ENCODE data around the gene GAS2L2.

GAS2L2 gene

GRCh38 chr17:35731239-35731916 lies 21.7 kb downstream of the GAS2L2 start, which contains the start of gene RASL10B:
Gene RASL10B (plus strand): TSS chr17:35731639. CDS start chr17:35735185, 3,546 bp downstream.
- no peak within 1 kb of the TSS for H3K27ac ChIP-seq (ENCODE audit: low read depth in 2 of 2, low read length in 2 of 2)

GRCh38 chr17:35730400-35731005 lies 22.5 kb downstream of the GAS2L2 start:
- peaks cover 0 to 2% of the 10 kb centered on the region in 2 donors for H3K27me3 ChIP-seq (ENCODE audit: control insufficient read depth in 2 of 2, insufficient read depth in 2 of 2, low read length in 2 of 2)
- no peak overlapping the region for H3K27ac ChIP-seq (ENCODE audit: low read depth in 2 of 2, low read length in 2 of 2)
- H3K4me1 ChIP-seq (ENCODE audit: control insufficient read depth in 2 of 2, insufficient read depth in 2 of 2, low read length in 2 of 2) = peaks cover 5 to 6% of the 10 kb centered on the region in 2 donors
- no peak overlapping the region for H3K4me3 ChIP-seq (ENCODE audit: low read length in 2 of 2)
- peaks cover 4 to 10% of the 10 kb centered on the region in 2 donors for H3K36me3 ChIP-seq (ENCODE audit: control insufficient read depth in 2 of 2, insufficient read depth in 2 of 2, low read length in 2 of 2)
- H3K9me3 ChIP-seq (ENCODE audit: control insufficient read depth in 2 of 2, low read length in 2 of 2) = no peaks in the 10 kb centered on the region
- no peak overlapping the region for H3K9ac ChIP-seq (ENCODE audit: low read depth in 1 of 2, low read length in 2 of 2)

More at GRCh38 chr17:35731239-35731916, 21.7 kb downstream of the GAS2L2 start, which contains the start of gene RASL10B:
- H3K9me3 ChIP-seq (ENCODE audit: control insufficient read depth in 2 of 2, low read length in 2 of 2) = no peaks in the 10 kb centered on the region
- peaks cover 0 to 2% of the 10 kb centered on the region in 2 donors for H3K27me3 ChIP-seq (ENCODE audit: control insufficient read depth in 2 of 2, insufficient read depth in 2 of 2, low read length in 2 of 2)
- peaks cover 5 to 6% of the 10 kb centered on the region in 2 donors for H3K4me1 ChIP-seq (ENCODE audit: control insufficient read depth in 2 of 2, insufficient read depth in 2 of 2, low read length in 2 of 2)
- H3K9ac ChIP-seq (ENCODE audit: low read depth in 1 of 2, low read length in 2 of 2) = peak within 1 kb of the TSS in 1 of 2 donors; percentile 20
- H3K36me3 ChIP-seq (ENCODE audit: control insufficient read depth in 2 of 2, insufficient read depth in 2 of 2, low read length in 2 of 2) = peaks cover 0 to 5% of the 10 kb centered on the region in 2 donors
- peak within 1 kb of the TSS; percentile 41 to 57 for H3K4me3 ChIP-seq (ENCODE audit: low read length in 2 of 2)

- Histone ChIP-seq H3K36me3 (ENCODE audit: control insufficient read depth in 2 of 2, insufficient read depth in 2 of 2, low read length in 2 of 2) (peaks cover 15 to 20% of the 10 kb centered on the region in 2 donors), H3K4me3 (ENCODE audit: low read length in 2 of 2) (no peak overlapping the region), H3K9ac (ENCODE audit: low read depth in 1 of 2, low read length in 2 of 2) (no peak overlapping the region), H3K4me1 (ENCODE audit: control insufficient read depth in 2 of 2, insufficient read depth in 2 of 2, low read length in 2 of 2) (peaks cover 5 to 6% of the 10 kb centered on the region in 2 donors), H3K27ac (ENCODE audit: low read depth in 2 of 2, low read length in 2 of 2) (no peak overlapping the region), H3K9me3 (ENCODE audit: control insufficient read depth in 2 of 2, low read length in 2 of 2) (no peaks in the 10 kb centered on the region), H3K27me3 (ENCODE audit: control insufficient read depth in 2 of 2, insufficient read depth in 2 of 2, low read length in 2 of 2) (peaks cover 0 to 2% of the 10 kb centered on the region in 2 donors)
These were observed 23.6 kb downstream of the GAS2L2 start for GRCh38 chr17:35729405-35729833.

- no peak overlapping the region for H3K4me3 ChIP-seq (ENCODE audit: low read length in 2 of 2)
- peaks cover 5 to 6% of the 10 kb centered on the region in 2 donors for H3K4me1 ChIP-seq (ENCODE audit: control insufficient read depth in 2 of 2, insufficient read depth in 2 of 2, low read length in 2 of 2)
- no peaks in the 10 kb centered on the region for H3K9me3 ChIP-seq (ENCODE audit: control insufficient read depth in 2 of 2, low read length in 2 of 2)
- peaks cover 0 to 2% of the 10 kb centered on the region in 2 donors for H3K27me3 ChIP-seq (ENCODE audit: control insufficient read depth in 2 of 2, insufficient read depth in 2 of 2, low read length in 2 of 2)
- H3K36me3 ChIP-seq (ENCODE audit: control insufficient read depth in 2 of 2, insufficient read depth in 2 of 2, low read length in 2 of 2) = peaks cover 23 to 29% of the 10 kb centered on the region in 2 donors
- H3K27ac ChIP-seq (ENCODE audit: low read depth in 2 of 2, low read length in 2 of 2) = no peak overlapping the region
- H3K9ac ChIP-seq (ENCODE audit: low read depth in 1 of 2, low read length in 2 of 2) = no peak overlapping the region
These were observed 24.5 kb downstream of the GAS2L2 start for GRCh38 chr17:35728551-35728950.

GRCh38 chr17:35727635-35728034 lies 25.4 kb downstream of the GAS2L2 start:
- H3K4me1 ChIP-seq (ENCODE audit: control insufficient read depth in 2 of 2, insufficient read depth in 2 of 2, low read length in 2 of 2) = peaks cover 5 to 6% of the 10 kb centered on the region in 2 donors
- no peak overlapping the region for H3K27ac ChIP-seq (ENCODE audit: low read depth in 2 of 2, low read length in 2 of 2)
- no peak overlapping the region for H3K9ac ChIP-seq (ENCODE audit: low read depth in 1 of 2, low read length in 2 of 2)
- peaks cover 0 to 2% of the 10 kb centered on the region in 2 donors for H3K27me3 ChIP-seq (ENCODE audit: control insufficient read depth in 2 of 2, insufficient read depth in 2 of 2, low read length in 2 of 2)
- no peaks in the 10 kb centered on the region for H3K9me3 ChIP-seq (ENCODE audit: control insufficient read depth in 2 of 2, low read length in 2 of 2)
- H3K36me3 ChIP-seq (ENCODE audit: control insufficient read depth in 2 of 2, insufficient read depth in 2 of 2, low read length in 2 of 2) = peaks cover 31 to 35% of the 10 kb centered on the region in 2 donors
- no peak overlapping the region for H3K4me3 ChIP-seq (ENCODE audit: low read length in 2 of 2)

GRCh38 chr17:35726953-35727460 lies 26.0 kb downstream of the GAS2L2 start:
- Histone ChIP-seq H3K27me3 (ENCODE audit: control insufficient read depth in 2 of 2, insufficient read depth in 2 of 2, low read length in 2 of 2) (peaks cover 0 to under 1% of the 10 kb centered on the region in 2 donors), H3K9ac (ENCODE audit: low read depth in 1 of 2, low read length in 2 of 2) (no peak overlapping the region), H3K27ac (ENCODE audit: low read depth in 2 of 2, low read length in 2 of 2) (no peak overlapping the region), H3K9me3 (ENCODE audit: control insufficient read depth in 2 of 2, low read length in 2 of 2) (no peaks in the 10 kb centered on the region), H3K4me1 (ENCODE audit: control insufficient read depth in 2 of 2, insufficient read depth in 2 of 2, low read length in 2 of 2) (peaks cover 5 to 6% of the 10 kb centered on the region in 2 donors), H3K4me3 (ENCODE audit: low read length in 2 of 2) (no peak overlapping the region), H3K36me3 (ENCODE audit: control insufficient read depth in 2 of 2, insufficient read depth in 2 of 2, low read length in 2 of 2) (peaks cover 31 to 35% of the 10 kb centered on the region in 2 donors)

- H3K9ac ChIP-seq (ENCODE audit: low read depth in 1 of 2, low read length in 2 of 2) = no peak overlapping the region
These were observed 26.7 kb downstream of the GAS2L2 start for GRCh38 chr17:35726127-35726952.

GRCh38 chr17:35725802-35726126 lies 27.3 kb downstream of the GAS2L2 start:
- Histone ChIP-seq H3K9ac (ENCODE audit: low read depth in 1 of 2, low read length in 2 of 2) (no peak overlapping the region), H3K36me3 (ENCODE audit: control insufficient read depth in 2 of 2, insufficient read depth in 2 of 2, low read length in 2 of 2) (peaks cover 31 to 35% of the 10 kb centered on the region in 2 donors), H3K4me1 (ENCODE audit: control insufficient read depth in 2 of 2, insufficient read depth in 2 of 2, low read length in 2 of 2) (no peaks in the 10 kb centered on the region), H3K9me3 (ENCODE audit: control insufficient read depth in 2 of 2, low read length in 2 of 2) (no peaks in the 10 kb centered on the region), H3K27ac (ENCODE audit: low read depth in 2 of 2, low read length in 2 of 2) (no peak overlapping the region), H3K4me3 (ENCODE audit: low read length in 2 of 2) (no peak overlapping the region), H3K27me3 (ENCODE audit: control insufficient read depth in 2 of 2, insufficient read depth in 2 of 2, low read length in 2 of 2) (no peaks in the 10 kb centered on the region)

More at GRCh38 chr17:35726127-35726952, 26.7 kb downstream of the GAS2L2 start:
- Histone ChIP-seq H3K36me3 (ENCODE audit: control insufficient read depth in 2 of 2, insufficient read depth in 2 of 2, low read length in 2 of 2) (peaks cover 31 to 35% of the 10 kb centered on the region in 2 donors), H3K27me3 (ENCODE audit: control insufficient read depth in 2 of 2, insufficient read depth in 2 of 2, low read length in 2 of 2) (no peaks in the 10 kb centered on the region), H3K4me1 (ENCODE audit: control insufficient read depth in 2 of 2, insufficient read depth in 2 of 2, low read length in 2 of 2) (peaks cover 5% of the 10 kb centered on the region in 2 donors), H3K27ac (ENCODE audit: low read depth in 2 of 2, low read length in 2 of 2) (no peak overlapping the region), H3K9me3 (ENCODE audit: control insufficient read depth in 2 of 2, low read length in 2 of 2) (no peaks in the 10 kb centered on the region), H3K4me3 (ENCODE audit: low read length in 2 of 2) (no peak overlapping the region)

GRCh38 chr17:35725058-35725457 lies 28.0 kb downstream of the GAS2L2 start:
- peaks cover 31 to 35% of the 10 kb centered on the region in 2 donors for H3K36me3 ChIP-seq (ENCODE audit: control insufficient read depth in 2 of 2, insufficient read depth in 2 of 2, low read length in 2 of 2)
- H3K27ac ChIP-seq (ENCODE audit: low read depth in 2 of 2, low read length in 2 of 2) = no peak overlapping the region
- H3K4me3 ChIP-seq (ENCODE audit: low read length in 2 of 2) = no peak overlapping the region
- H3K4me1 ChIP-seq (ENCODE audit: control insufficient read depth in 2 of 2, insufficient read depth in 2 of 2, low read length in 2 of 2) = no peaks in the 10 kb centered on the region
- H3K9ac ChIP-seq (ENCODE audit: low read depth in 1 of 2, low read length in 2 of 2) = no peak overlapping the region
- no peaks in the 10 kb centered on the region for H3K9me3 ChIP-seq (ENCODE audit: control insufficient read depth in 2 of 2, low read length in 2 of 2)
- no peaks in the 10 kb centered on the region for H3K27me3 ChIP-seq (ENCODE audit: control insufficient read depth in 2 of 2, insufficient read depth in 2 of 2, low read length in 2 of 2)
